GM15510 (cell line): ENCODE data around the gene DRGX.

Experiments used
- POLR2A ChIP-seq: IDR thresholded peaks from 3 replicates; pipeline ENCODE4 v1.6.1; 2011; ENCODE audit warnings: borderline replicate concordance; ENCODE audit not compliant: insufficient read length; ENCODE audit errors: extremely low read depth

DRGX gene

DNA sequence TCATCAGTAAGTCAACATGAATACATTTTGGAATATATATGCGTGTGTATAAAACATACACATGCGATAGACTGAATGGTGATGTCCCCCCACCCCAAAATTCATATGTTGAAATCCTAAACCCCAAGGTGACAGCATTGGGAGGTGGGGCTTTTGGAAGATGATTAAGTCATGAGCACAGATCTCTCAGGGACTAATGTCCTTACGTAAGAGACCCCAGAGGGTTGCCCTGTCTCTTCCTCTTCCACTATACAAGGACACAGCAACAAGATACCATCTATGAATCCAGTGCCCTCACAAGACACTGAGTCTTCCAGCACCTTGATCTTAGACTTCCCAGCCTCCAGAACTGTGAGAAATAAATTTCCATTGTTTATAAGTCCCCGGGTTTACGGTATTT lies 22.5 kb downstream of the DRGX start:
- no peak for TF ChIP-seq POLR2A

DNA sequence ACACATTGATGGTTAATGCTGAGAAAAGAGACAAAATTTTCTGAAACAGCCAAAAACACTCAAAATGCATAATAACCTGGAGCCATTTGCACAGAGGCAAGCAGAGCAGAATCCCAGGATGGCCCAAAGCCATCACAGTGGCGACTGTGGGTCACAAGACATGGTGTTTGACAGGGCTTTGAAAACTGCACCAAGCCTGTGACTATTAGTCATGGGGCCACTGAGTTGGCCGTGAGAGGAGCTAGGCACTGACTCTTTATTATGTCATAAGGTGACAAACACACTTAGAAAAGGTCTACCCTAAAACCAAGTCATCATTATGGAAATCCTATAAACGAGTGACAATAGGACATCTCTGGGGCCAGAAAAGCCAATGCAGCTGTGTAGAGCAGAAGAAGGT lies 23.9 kb downstream of the DRGX start:
- TF ChIP-seq POLR2A = no peak

DNA sequence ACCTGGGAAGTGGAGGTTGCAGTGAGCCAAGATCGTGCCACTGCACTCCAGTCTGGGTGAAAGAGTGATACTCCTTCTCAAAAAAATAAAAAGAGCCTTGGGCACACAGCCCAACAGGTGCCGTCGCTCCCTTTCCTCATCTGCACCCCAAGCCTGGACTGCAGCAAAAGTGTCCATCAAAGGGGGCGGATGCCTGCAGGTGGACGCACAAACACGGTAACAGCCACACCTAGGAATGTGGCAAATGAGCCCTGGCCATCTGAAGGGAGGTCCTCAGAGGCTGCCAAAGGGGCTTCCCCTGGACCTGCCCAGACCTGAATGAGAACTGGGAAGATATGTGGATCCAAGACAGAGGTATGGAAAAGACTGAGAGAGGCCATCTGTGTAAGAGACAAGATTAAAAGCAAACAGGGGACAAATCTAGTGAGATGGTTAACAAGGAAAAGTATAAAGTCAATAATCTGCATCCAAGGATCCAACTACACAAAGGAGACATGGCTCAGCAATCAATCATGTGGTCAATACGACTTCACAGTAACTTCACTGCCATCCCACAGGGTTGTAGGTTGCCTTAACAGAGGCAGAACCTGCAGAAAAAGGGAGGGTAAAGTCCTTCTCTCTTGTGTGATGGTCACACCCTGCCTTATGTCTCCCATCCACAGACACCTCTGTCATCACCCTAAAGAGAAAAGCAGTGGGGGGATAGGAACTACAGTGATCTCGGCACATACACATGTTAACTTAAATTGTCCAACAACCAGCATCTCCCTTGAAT lies 25.4 kb downstream of the DRGX start:
- TF ChIP-seq POLR2A = no peak

DNA sequence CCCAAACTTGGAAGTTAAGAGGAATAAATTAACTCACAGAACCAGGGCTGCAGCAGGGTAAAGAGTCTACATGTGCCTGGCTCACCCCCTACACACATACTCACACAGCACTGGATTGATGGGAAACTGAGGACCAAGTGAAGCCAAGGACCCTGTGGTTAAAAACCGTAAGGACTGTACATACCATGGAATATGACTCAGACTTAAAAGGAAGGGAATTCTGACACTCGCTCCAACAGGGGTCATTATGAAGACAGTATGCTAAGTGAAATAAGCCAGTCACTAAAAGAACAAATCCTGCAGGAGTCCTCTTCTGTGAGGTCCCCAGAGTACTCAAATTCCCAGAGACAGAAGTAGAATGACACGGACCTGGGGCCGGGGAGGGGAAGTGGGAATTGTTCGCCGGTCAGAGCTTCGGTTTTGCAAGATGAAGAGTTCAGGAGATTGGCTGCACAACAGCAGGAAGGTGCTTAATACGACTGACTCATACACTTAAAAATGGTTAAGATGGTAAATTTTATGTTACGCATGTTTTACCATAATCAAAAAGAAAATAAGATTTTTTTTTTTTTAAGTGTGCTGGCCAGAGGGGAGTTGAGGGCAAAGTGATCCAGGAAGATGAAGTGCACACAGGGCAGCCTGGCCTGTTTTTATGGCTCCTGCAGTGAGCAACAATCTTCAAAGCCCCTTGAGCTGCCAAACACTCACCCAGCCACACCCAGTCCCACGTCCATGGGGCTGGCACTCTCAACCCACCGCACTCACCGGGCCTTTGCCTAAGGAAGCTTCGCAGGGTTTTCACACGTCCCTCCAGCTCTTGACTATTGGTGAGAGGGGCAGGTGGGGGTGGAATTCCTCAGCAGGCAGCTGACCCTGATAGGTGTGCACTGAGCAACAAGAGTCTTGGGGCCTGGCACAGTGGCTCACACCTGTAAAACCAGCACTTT lies 26.4 kb downstream of the DRGX start:
- no peak for TF ChIP-seq POLR2A

DNA sequence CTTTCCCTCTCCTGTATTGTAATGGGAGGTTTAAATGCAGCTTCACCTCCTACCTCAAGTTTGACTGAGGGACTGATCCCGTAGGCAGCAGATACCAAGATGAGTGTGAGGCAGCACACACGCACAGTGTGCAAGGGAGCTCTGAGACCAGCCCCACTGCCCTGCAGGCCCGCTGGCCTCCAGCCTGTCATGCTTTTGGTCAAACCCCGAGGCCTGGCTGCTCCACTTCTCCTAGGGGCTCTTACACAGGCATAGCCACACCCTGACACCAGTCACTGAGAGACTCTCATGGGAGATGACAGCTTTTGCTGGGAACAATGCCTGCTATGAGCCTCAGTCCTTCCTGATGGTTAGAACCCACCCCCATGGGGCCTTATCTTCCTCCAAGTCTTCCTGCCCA lies 27.6 kb downstream of the DRGX start:
- no peak for TF ChIP-seq POLR2A

DNA sequence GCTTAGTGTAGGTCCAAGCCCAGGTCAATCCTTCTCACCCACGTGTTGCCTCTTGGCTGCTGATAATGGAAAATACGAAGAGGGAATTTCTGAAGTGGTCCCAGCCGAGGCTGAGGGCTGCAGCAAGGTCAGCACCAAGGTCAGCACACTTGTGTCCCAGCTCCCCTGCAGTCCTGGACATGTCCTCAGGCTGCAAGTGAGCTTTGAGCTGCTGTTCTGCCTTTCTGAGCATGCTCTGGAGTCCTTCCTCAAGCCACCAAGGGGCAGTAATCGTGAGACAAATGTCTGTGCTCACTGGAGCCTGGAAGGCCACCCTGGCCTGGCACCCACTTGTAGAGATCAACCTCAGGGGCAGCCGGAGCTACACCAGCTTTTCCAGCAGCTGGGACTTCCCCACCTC lies 28.3 kb downstream of the DRGX start:
- no peak for TF ChIP-seq POLR2A

DNA sequence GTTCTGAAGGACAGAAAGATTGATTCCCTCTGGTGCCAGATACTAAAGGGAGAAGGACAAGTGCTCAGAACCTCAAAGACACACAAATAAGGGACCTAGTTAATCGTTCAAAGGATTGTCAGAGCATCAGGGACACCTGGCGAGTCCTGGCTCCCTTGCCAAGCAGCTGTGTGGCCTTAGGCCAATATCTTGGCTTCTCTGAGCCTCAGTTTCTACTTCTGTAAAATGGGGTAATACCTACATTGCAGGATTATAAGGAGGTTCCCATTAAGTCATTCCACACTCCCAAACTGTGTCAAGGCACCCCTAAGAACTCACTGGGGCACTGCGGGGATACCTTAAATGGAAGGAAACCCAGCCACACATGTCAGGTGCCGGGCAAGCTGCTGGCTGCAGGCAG lies 29.4 kb downstream of the DRGX start:
- TF ChIP-seq POLR2A = no peak

DNA sequence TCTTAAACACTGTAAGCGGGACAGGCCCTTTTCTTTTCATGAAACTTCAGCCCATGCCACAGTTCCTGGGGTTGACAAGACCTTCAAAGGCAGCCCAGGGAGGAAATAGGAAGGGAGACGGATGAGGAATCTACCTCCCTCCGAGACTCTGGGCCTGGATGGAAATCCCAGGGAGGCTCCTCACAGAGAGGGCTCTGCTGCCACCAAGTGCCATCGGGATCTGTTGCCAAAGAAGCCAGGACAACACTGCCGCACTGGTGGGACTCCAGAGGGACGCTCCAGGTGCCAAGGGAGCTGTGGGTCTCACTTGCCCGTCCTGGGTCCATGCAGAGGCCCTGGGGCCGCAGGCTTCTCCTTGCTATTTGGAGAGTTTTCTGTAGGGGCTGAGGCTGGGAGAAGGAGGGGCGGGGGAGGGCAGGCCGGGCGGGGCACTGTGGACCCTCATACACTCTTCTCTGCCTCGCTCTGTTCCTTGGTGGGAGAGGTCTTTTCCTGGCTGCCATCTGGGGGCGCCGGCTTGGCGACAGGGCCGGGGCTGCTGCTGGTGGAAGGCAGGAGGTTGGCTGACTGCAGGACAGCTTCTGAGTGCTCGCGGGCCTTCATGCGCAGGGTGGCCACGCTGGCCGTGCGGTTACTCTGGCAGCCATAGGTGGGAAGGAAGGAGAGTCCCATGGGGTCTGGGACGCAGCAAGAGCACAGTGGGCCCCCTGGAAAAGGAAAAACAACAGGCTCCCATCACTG lies 30.0 kb downstream of the DRGX start:
- TF ChIP-seq POLR2A = no peak

DNA sequence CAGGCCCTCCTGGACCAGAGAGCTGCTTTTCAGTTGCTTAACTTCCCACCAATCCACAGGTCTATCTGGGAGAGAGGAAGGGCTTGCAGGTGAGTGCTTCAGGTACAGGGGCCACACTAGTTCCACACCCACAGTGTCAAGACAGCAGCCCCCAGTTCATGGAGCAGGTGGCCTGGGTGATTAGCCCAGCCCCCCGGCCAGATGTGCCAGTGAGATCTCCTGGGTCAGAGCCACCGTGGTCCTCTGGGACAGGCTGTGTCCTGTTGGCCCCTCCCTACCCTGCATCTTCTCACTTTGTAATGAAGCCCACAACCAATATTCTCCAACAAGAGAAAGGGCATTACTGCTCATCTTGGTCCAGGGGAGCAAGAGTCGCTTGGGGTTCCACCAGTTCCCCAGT lies 30.6 kb downstream of the DRGX start:
- no peak for TF ChIP-seq POLR2A

DNA sequence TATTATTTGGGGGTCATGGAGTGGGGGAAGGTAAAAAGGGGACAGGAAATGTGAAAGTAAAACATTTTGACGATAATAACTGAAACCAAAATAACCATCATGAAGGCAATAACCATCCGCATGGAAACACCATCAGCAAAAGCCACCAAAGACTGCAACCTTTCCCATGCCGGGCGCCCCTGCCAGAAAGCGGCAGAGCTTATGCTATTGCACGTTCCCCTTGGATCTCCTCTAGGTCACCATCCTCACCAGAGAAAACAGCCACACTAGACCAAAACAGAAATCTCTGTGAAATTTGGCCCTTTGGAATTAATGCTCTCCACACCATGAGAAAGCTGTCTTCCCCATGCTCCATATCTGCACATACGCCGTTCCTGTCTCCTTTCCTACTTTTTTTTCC lies 31.1 kb downstream of the DRGX start:
- no peak for TF ChIP-seq POLR2A

DNA sequence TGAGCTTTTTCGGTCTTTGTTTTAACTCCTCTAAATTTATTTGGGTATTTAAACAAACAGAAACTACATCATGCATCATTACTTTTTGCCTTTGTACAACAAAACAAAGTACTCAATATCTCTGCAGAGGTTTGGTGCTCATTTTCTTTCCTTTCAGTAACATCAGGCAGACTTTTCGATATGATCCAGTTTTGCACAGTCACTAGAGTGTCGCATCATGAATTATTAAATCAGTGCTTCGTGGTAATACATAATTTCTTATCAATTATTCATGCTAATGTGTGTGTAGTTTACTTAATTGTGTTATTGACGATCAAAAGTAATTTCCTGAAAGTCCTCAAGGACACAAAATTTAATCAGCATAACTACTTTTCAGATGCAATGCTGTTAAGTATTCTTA lies 31.8 kb downstream of the DRGX start:
- TF ChIP-seq POLR2A = no peak

DNA sequence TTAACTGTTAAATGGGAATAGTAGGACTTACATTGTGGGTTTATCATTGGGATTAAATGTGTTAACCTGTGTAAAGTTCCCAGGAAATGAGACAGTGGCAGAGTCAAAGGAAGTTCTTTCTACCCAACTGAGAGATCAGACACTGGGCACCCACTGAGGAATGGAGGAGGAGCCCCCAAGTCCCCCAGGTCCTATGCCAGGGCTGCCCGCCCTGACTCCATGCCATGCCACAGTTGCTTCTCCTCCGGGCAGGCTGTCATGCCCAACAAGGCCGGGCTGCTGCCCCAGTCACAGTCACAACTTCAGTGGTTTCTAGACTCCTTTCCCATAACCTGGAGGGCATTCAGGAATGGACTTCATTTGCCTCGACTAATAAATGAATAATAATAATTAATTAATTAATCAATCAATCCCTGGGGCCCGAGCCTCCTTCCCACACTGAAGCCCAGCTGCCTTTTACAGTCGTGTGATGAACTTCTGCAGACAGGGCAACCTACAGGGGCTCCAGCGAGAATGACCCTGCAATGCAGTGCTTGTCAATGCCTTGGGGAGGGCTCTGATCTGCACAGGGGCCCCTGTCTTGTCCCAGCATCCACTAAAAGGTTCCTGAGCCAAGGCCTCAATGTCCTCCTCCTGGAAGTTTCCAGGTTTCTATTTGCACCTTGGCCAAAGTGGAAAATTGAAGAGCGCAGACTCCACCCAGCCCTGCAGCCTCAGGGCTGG lies 32.4 kb downstream of the DRGX start:
- no peak for TF ChIP-seq POLR2A

DNA sequence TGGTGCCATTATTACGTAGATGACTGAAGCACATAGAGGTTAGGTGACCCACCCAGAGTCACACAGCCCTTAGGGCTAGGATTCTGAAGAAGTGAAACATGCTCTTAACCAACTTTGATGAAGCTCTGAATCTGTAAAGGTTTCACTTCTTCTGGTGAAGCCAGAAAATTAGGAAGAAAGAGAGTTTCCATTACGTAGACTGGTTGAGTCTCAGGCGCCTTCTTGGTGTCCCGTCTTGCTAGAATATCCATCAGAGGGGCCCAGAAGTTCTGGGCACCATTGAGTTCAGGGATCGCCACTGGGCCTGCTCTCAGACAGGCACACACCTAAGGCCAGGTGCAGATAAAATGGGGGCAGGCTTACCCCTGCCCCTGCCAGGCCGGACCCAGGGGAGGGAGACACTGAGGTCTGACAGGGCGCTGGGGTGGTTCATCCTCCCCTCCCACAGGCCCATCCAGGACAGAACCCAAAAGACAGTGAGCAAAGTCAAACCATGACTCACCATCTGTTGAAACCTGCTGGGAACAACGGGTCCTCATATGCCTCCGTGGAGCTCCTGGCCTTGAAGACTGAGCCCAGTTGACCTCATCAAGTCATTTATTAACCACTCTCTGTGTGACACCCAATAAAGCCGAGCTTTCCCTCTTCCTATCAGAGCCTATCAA lies 33.2 kb downstream of the DRGX start:
- TF ChIP-seq POLR2A = no peak
